Endothelial cell of umbilical vein (primary cell): ENCODE measurements around the gene TIGD1. TPM values are rescaled to one million over a fixed set of nuclear protein-coding genes. Genes with fewer than 3 reads are reported as not detected.
A peak's percentile ranks its signal among the peaks of the same experiment; 100 is the strongest.
"Not testable (repeated sequence)": the region's sequence is repeated elsewhere in the genome, so short reads cannot be mapped to it uniquely, and the experiment has no call there.

Experiments
- BruUV-seq: library from RNA; stranded (reverse); fragments of 400-500 nt; replicated peaks from 2 replicates; lab custom pipeline; 2021; lab: Mats Ljungman, UMichigan
- CTCF ChIA-PET: fragments of 300-600, 350-600 bp; sonication (Branson Sonifier 250); formaldehyde crosslinking; loops from one replicate; lab custom pipeline; 2021; ENCODE audit warnings: antibody characterized with exemption, inconsistent platforms; lab: Charles Lee
- POLR2A ChIA-PET: fragments of 300-600, 350-600 bp; sonication (Branson Sonifier 250); formaldehyde crosslinking; loops from one replicate; lab custom pipeline; 2021; ENCODE audit warnings: antibody characterized with exemption, inconsistent platforms; lab: Charles Lee
- DNase-seq: peaks from one replicate; pipeline ENCODE4 v3.0.0-alpha.2; 2011; ENCODE audit warnings: low read depth, low spot score
- FAIRE-seq: peaks from 2 replicates; lab custom pipeline; 2011; peaks lifted over from hg19 to GRCh38; lab: Jason Lieb, UNC
- H2AFZ ChIP-seq: 2 replicates; pipeline ENCODE4 v1.6.0; 2012; ENCODE audit warnings: low read depth, low read length, control low read depth, inconsistent platforms
- H3K27ac ChIP-seq: 2 replicates; pipeline ENCODE4 v1.5.1; 2011; ENCODE audit warnings: low read depth, mild to moderate bottlenecking, control low read depth, low read length, moderate library complexity; ENCODE audit not compliant: insufficient read depth
- H3K27me3 ChIP-seq, 2 experiments: 2 replicates each; pipeline versions ENCODE4 v1.6.0 to v1.6.1; 2011; ENCODE audit warnings: low read length in 2 of 2, mixed read lengths in 1 of 2; ENCODE audit not compliant: control insufficient read depth in 2 of 2, insufficient read depth in 2 of 2
- H3K36me3 ChIP-seq, 2 experiments: 2 replicates in 1 of 2; 3 replicates in 1 of 2; pipeline ENCODE4 v1.5.1; 2011; ENCODE audit warnings: low read length in 2 of 2, mild to moderate bottlenecking in 1 of 2, moderate library complexity in 1 of 2; ENCODE audit not compliant: control insufficient read depth in 2 of 2, insufficient read depth in 2 of 2; ENCODE audit errors: extremely low read depth in 1 of 2
- H3K4me1 ChIP-seq: 3 replicates; pipeline ENCODE4 v1.5.1; 2011; ENCODE audit warnings: mild to moderate bottlenecking, low read length; ENCODE audit not compliant: control insufficient read depth, insufficient read depth; ENCODE audit errors: extremely low read depth
- H3K4me2 ChIP-seq: 2 replicates; pipeline ENCODE4 v1.6.1; 2011; ENCODE audit warnings: low read length, control low read depth, mixed read lengths; ENCODE audit not compliant: insufficient read depth
- H3K4me3 ChIP-seq, 3 experiments: fragments of 200-600 bp in 1 of 3; sonication (generic), shearing (Covaris generic) in 1 of 3; replicated peaks in 1 of 3; 2 replicates each; pipeline ENCODE4 v1.5.1; 2011 to 2016; ENCODE audit warnings: control low read depth in 3 of 3, low read length in 3 of 3, mild to moderate bottlenecking in 2 of 3, inconsistent platforms in 1 of 3, low read depth in 1 of 3, moderate library complexity in 1 of 3; ENCODE audit not compliant: insufficient read depth in 1 of 3
- H3K79me2 ChIP-seq: 2 replicates; pipeline ENCODE4 v1.6.0; 2012; ENCODE audit warnings: low read length, inconsistent platforms; ENCODE audit not compliant: control insufficient read depth, insufficient read depth
- H3K9ac ChIP-seq: replicated peaks from 2 replicates; pipeline ENCODE3; 2011; ENCODE audit warnings: low read length, control low read depth; ENCODE audit not compliant: insufficient read depth; ENCODE audit errors: extremely low read depth
- H3K9me1 ChIP-seq: replicated peaks from 3 replicates; pipeline ENCODE4 v1.6.0; 2011; ENCODE audit warnings: mild to moderate bottlenecking, low read length; ENCODE audit not compliant: control insufficient read depth, insufficient read depth; ENCODE audit errors: extremely low read depth
- H3K9me3 ChIP-seq: replicated peaks from 2 replicates; pipeline ENCODE4 v1.5.1; 2012; ENCODE audit warnings: low read length, inconsistent platforms; ENCODE audit not compliant: control insufficient read depth, insufficient read depth
- H4K20me1 ChIP-seq: replicated peaks from 2 replicates; pipeline ENCODE3; 2011; ENCODE audit warnings: mild to moderate bottlenecking, low read length; ENCODE audit not compliant: control insufficient read depth, insufficient read depth; ENCODE audit errors: extremely low read depth
- GATA2 ChIP-seq: IDR thresholded peaks from 2 replicates; pipeline ENCODE4 v1.7.0; 2011; ENCODE audit warnings: low read depth, mild to moderate bottlenecking, moderate library complexity, mixed read lengths, low read length; ENCODE audit not compliant: insufficient read length, insufficient read depth
- POLR2A ChIP-seq: IDR thresholded peaks from 2 replicates; pipeline ENCODE4 v1.6.1; 2012; ENCODE audit warnings: low read depth, mild to moderate bottlenecking, control low read depth, low read length
- POLR2AphosphoS5 ChIP-seq: IDR thresholded peaks from 2 replicates; pipeline ENCODE4 v1.6.1; 2012; ENCODE audit warnings: low read depth, mild to moderate bottlenecking, control low read depth, low read length, moderate library complexity; ENCODE audit not compliant: insufficient read depth
- dilution Hi-C: fragments of 300-500 bp; cut with MboI; formaldehyde crosslinking; loops from one replicate; pipeline ENCODE4 v1.15.0; 2019; ENCODE audit warnings: low sequenced_read_pairs; ENCODE audit not compliant: extremely low pct_ligation_motif_present
- intact Hi-C: fragments of 100-400 bp; cut with micrococcal nuclease; formaldehyde crosslinking; loops from one replicate; pipeline ENCODE4 v1.10.0; 2022
- polyA plus RNA-seq, 4 experiments: library from polyadenylated mRNA; depleted of rRNA in 3 of 4; stranded (reverse) in 3 of 4; unstranded in 1 of 4; fragments of >200 nt; gene quantifications; 2 replicates each; pipeline versions ENCODE4 v1.2.1 to v1.2.3, GENCODE V29; 2011 to 2012; ENCODE audit warnings: missing spikeins in 1 of 4
- total RNA-seq: library from RNA; stranded (reverse); gene quantifications from 2 replicates; pipeline ENCODE4 v1.2.3, GENCODE V29; 2021

The TIGD1 gene
- total and polyA plus RNA-seq, 2 donors (not counting 3 experiments of a cell fraction or from before 2014, with no cell fraction given), result 1.6 to 3.3 TPM

DNA sequence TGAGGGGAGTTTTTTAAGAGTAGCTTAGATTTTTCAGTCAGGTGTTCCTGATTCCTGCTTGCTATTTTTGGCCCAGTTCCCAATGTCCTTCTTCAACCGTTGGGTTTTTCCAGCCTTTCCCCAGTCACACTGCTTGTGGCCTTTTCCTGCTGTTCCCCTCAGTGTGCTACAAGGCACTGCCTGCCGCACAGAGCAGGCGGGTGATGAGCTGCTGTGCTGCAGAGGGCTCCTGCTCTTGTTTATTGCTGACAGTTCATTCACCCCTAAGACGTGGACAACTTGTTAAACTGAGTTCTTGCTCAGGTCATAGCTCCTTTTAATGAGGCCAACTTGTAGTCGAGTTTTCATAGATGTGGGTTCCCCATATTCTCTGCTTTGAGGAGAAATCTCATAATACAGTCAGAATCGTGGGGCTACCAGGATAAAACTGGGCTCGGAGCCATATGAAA, 20.7 kb upstream of the TIGD1 start:
- no TSS peak for BruUV-seq
- dilution Hi-C loops (no loop called here), intact Hi-C loops (no loop called here)
- ChIA-PET POLR2A (no interaction called here), CTCF (interaction anchor here (1.6 kb wide), 1 partner anchor 9 kb away, joined by 5 read pairs; no protein-coding TSS in a partner anchor)
- Histone ChIP-seq H3K9ac (no peak overlapping the region), H3K4me1 (no peaks in the 10 kb centered on the region), H3K4me3 (no peak overlapping the region), H3K27ac (no peak overlapping the region), H3K9me3 (no peaks in the 10 kb centered on the region), H2AFZ (no peak overlapping the region), H3K36me3 (peaks cover 22 to 44% of the 10 kb centered on the region in 2 experiments), H3K9me1 (no peaks in the 10 kb centered on the region), H3K27me3 (no peaks in the 10 kb centered on the region), H3K4me2 (no peak overlapping the region), H4K20me1 (no peaks in the 10 kb centered on the region), H3K79me2 (no peaks in the 10 kb centered on the region)
- DNase-seq (no peak), FAIRE-seq (peak; percentile 52)
- TF ChIP-seq GATA2 (no peak), POLR2AphosphoS5 (no peak), POLR2A (no peak)

DNA sequence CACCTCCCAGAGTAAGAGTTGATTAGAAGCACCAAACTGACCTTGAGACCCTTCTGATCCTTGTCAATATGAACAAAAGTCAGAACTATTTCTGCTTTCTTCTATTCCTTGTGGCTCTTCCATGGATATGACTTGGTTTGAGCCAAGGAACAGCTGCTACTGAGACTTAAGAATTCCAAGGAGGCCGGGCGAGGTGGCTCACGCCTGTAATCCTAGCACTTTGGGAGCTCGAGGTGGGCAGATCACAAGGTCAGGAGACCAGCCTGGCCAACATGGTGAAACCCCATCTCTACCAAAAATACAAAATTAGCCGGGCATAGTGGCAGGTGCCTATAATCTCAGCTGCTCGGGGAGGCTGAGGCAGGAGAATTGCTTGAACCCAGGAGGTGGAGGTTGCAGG, 20.1 kb upstream of the TIGD1 start:
- H2AFZ ChIP-seq, H3K27ac ChIP-seq, H3K79me2 ChIP-seq, BruUV-seq, DNase-seq, dilution Hi-C loops, H3K4me3 ChIP-seq, H4K20me1 ChIP-seq, H3K9me1 ChIP-seq, intact Hi-C loops, H3K9me3 ChIP-seq, H3K27me3 ChIP-seq, H3K4me2 ChIP-seq, POLR2A ChIA-PET, H3K9ac ChIP-seq, H3K4me1 ChIP-seq, FAIRE-seq: not testable (repeated sequence)
- CTCF ChIA-PET, result interaction anchor here (1.6 kb wide), 1 partner anchor 9 kb away, joined by 5 read pairs; no protein-coding TSS in a partner anchor
- peaks cover 24 to 44% of the 10 kb centered on the region in 2 experiments for H3K36me3 ChIP-seq
